GM21381 (cell line): Measurements from ENCODE around the gene CDC42BPA.

Experiments used
- ATAC-seq: cut with Tn5 transposase; IDR thresholded peaks from one replicate; pipeline ENCODE4 v1.9.1; 2021; ENCODE audit warnings: mild to moderate bottlenecking, moderate library complexity; ENCODE audit not compliant: unreplicated experiment

CDC42BPA gene

DNA sequence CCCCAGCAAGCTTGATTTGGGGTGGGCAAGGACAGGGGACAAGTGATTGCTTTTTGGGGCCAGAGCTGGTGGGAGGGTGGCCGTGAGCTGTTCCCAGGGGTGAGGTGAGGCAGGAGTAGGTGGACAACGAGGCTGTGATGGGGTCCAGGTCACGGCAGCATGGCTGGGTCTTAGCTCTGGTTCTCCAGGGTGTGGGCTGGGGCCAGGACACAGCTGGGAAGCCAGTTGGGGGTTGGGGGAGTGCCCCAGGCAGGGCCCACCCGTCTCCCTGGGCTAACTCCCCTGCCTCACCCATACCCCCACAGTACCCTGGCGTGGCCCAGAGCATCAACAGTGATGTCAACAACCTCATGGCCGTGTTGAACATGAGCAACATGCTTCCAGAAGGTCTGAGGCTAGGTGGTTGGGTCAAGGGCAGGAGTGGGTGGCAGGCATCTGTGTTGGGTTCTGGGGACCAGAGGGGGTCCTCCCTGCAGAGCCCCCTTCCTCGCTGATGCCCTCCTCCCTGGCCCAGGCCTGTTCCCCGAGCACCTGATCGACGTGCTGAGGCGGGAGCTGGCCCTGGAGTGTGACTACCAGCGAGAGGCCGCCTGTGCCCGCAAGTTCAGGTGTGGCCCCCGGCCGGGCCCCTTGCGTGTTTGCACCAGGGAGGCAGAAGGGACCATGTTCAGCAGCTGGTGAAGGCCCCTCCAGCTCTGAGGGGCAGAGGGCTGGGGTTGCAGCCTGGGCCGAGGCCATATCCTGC is 334.9 kb downstream of the CDC42BPA start:
- no peak for ATAC-seq

DNA sequence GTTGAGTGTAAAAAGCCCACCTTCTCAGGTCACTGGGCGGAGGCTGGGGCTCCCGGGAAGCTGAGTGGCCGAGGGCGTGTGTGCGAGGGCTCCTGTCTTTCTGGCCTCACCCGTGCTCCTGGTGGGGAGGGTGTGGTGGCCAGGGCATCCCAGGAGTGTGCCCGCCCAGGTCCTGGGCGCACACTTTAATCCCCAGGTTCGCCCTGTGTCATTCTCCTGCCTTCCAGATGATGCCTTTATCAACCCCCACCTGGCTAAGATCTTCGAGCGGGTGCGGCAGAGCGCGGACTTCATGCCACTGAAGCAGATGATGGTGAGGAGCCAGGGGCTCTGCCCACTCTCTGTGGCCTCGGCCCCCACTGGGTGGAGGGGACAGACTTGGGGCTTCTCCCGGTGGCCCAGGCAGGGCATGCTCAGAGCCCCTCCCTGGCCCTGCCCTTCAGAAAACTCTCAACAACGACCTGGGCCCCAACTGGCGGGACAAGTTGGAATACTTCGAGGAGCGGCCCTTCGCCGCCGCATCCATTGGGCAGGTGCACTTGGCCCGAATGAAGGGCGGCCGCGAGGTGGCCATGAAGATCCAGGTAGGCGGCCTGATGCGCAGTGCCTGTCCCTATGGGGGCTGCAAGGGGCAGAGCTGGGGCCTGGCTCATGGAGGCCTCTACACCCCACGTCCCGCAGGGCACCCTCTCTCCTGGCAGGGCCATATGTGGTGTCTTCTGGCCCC is 335.7 kb downstream of the CDC42BPA start:
- no peak for ATAC-seq

GRCh38 chr1:226981838-226982237 is 336.5 kb downstream of the CDC42BPA start:
- ATAC-seq: no peak

DNA sequence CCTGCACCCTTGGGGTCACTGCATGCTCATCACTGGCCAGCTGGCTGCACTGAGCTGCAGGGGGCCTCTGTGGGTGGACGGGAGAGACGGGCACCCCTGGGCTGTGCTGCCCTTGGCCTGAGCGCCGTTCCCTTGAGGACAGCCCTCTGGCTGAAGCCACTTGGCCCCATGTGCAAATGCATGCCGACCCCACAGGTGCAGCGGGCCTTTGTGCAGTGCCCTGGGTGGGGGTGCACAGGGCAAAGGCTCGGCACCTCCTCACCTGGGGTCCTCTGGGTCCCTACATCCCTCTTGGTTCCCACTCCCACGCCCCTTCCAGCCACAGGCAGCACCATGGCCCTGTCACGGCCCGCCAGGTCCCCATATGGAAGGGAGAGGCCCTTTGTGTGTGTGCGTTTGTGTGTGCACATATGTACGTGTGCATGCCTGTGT is 336.9 kb downstream of the CDC42BPA start:
- no peak for ATAC-seq

- ATAC-seq: no peak
Measured at GRCh38 chr1:226980565-226981385, 337.5 kb downstream of the CDC42BPA start.

DNA sequence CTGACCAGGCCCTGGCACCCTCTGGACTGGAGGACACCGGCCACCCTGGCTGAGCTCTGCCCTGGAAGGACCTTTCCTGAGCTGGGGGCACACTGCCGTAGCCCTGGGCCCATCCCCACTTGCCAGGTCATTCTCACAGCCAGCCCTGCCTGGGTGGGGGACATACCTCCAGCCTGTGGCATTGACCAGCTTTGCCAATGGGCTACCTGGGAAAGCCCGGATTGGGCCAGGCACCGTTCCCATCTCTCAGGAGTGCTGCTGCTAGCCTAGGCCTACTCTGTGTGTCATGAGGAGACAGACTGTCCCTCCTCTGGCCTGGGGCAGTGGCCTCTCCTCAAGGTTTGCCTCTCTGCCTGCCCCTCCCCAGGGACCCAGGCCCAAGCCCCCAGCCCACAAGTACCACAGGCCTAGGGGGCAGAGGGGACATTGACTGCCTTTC is 338.2 kb downstream of the CDC42BPA start:
- no peak for ATAC-seq

- ATAC-seq: no peak
Measured at GRCh38 chr1:226979517-226980121, 338.7 kb downstream of the CDC42BPA start.

DNA sequence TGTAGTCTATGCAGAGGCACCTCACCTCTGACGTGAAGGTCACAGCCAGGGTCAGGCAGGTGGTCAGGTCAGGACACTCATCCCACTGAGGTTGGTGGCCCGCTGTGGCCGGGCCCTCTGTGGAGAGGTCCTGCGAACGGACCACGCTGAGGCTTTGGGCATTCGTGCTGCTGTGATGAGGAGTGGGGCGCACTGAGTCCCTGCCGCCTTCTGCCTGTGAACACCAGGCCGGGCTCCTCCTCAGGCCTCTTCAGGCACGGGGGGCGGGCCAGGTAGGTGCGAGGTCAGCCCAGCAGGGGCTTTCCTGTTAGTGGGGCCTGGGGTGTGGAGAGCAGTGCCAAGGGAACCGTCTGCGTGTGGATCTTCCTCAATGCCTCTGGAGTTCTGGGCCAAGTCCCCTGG is 339.2 kb downstream of the CDC42BPA start:
- ATAC-seq: no peak

DNA sequence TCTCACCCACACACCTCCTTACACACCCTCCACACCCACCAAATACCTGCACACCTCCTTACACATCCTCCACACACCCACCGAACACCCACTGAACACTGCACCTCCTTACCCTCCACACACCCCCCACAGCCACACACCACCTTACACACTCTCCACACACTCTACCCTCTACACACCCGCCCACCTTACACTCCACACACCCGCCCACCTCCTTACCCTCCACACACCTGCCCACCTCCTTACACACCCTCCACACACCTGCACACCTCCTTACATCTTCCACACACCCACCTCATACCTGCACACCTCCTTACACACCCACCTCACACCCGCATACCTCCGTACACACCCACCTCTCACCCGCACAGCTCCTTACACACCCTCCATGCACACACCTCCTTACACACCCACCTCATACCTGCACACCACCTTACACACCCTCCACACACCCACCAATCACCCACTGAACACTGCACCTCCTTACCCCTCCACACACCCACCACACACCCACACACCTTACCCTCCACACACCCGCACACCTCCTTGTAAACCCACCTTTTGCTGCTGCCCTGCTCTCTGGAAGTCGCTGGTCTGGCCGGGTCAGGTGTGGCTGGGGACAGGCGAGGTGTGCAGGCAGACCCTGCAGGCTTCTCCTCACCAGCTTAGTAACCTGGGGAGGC is 339.7 kb downstream of the CDC42BPA start:
- ATAC-seq: no peak

- ATAC-seq: no peak
Measured at GRCh38 chr1:226977643-226978431, 340.5 kb downstream of the CDC42BPA start.

DNA sequence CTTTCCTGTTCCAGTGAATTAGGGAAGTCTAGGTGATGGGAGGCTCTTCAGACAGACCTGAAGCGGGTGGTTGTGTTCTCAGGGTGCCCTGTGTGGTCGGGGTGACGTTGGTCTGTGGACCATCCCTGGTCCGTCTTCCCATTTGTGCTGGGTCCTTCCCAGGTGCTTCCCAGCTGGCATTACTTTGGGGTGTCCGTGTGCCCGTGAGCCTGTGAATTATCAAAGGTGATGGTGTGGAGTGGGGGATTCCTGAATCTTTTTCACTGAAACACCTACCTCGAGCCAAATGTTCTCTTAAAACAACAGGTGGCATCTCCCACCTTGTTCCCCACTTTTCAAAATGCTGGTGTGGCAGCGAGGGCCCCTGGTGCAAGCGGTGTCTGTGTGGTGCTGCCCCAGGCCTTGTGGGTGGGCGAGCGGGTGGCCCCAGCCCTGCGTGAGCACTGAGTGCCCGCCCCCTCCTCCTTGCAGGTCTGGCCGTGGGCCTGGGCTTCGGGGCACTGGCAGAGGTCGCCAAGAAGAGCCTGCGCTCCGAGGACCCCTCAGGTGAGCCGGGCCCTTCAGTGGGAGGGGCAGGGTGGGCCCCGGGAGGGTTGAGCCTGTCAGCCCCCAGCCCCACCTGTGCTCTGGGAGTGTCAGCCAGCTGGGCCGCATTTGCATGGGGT is 341.2 kb downstream of the CDC42BPA start:
- no peak for ATAC-seq

DNA sequence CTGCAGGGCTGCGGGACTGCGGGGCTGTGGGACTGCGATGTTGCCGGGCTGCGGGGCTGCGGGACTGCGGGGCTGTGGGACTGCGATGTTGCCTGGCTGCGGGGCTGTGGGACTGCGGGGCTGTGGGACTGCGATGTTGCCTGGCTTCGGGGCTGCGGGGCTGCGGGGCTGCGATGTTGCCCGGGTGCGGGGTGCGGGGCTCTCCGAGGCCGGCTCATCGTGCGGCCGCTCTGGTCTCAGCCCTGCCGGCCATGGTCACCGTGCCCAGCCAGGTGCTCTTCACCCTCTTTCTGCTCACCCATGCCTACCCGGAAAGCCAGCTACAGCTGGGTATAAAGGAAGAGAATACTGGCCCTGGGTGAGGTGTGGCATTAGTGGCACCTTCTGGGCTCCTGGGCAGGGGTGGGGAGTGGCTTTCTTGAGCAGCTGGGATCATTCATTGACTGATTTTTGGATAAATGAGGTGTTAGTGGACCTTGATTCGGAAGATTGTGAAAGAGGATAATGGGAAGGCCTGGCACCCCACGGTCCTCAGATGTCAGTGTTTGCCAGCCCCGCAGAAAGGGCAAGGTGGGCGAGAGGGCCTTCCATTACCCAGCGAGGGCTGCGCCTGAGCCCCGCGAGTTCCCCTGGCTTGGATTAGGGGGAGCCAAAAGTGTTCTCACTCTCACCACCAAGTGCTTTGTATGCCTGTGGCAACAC is 341.9 kb downstream of the CDC42BPA start:
- no peak for ATAC-seq

GRCh38 chr1:226975259-226976250 is 342.7 kb downstream of the CDC42BPA start:
- ATAC-seq: no peak

DNA sequence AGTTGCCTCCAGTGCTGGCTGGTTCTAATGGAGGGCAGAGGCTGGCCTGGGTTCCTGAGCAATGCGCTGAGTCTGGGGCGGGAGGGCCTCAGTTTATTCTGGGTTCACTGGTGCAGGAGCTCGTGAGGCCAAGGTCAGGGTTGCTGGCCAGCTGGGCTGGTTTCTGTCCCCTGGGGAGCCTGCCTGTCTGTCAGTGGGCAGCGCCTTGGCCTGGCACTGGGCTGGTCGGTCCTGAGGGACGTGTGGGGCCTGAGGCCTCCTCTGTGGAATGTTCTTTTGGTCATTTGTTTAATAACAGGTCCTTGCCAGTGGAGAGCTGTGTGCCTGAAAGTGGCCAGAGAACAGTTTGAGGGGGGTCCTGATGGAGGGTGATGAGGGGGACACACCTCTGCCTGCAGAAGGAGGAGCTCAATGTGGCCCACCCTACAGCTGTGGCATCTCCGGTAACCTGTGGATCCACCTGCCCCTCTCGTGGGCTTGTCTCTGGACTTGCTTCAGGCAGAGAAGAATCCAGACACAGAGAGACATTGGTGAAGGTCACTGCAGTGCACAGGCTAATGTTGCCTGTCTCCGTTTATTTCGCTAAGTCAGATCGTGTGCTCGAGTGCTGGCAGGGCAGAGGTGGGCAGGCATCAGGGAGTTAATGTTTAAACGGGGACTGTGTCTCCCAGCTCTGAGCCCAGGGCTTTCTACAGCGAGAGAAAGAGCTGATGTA is 343.6 kb downstream of the CDC42BPA start:
- ATAC-seq: no peak

GRCh38 chr1:226973898-226974543 is 344.3 kb downstream of the CDC42BPA start:
- ATAC-seq: no peak

GRCh38 chr1:226973371-226973897 is 344.9 kb downstream of the CDC42BPA start:
- ATAC-seq: no peak
